NT2/D1 (cell line): Measurements from ENCODE around the gene FAM3D.
"Not testable (repeated sequence)": the region's sequence is repeated elsewhere in the genome, so short reads cannot be mapped to it uniquely, and the experiment has no call there.

Experiments
- DNase-seq: peaks from one replicate; pipeline ENCODE4 v3.0.0-alpha.2; 2011; ENCODE audit warnings: low read depth, low spot score
- H3K27me3 ChIP-seq: 2 replicates; pipeline ENCODE4 v1.6.0; 2011; ENCODE audit warnings: mild to moderate bottlenecking; ENCODE audit not compliant: insufficient read length, insufficient read depth
- H3K36me3 ChIP-seq: 2 replicates; pipeline ENCODE4 v1.6.1; 2011; ENCODE audit warnings: mild to moderate bottlenecking, low read length, mixed read lengths; ENCODE audit not compliant: insufficient read depth, insufficient read length
- H3K4me1 ChIP-seq: 2 replicates; pipeline ENCODE4 v1.5.1; 2011; ENCODE audit not compliant: insufficient read depth, insufficient read length
- H3K4me3 ChIP-seq: 2 replicates; pipeline ENCODE4 v1.5.1; 2011; ENCODE audit warnings: low read depth; ENCODE audit not compliant: insufficient read length
- H3K9ac ChIP-seq: 2 replicates; pipeline ENCODE4 v1.6.0; 2011; ENCODE audit warnings: low read depth; ENCODE audit not compliant: insufficient read length
- H3K9me3 ChIP-seq: 2 replicates; pipeline ENCODE4 v1.5.1; 2011; ENCODE audit warnings: mild to moderate bottlenecking, low read length; ENCODE audit not compliant: insufficient read depth
- SUZ12 ChIP-seq: IDR thresholded peaks from 2 replicates; pipeline ENCODE4 v1.6.1; 2011; ENCODE audit not compliant: insufficient read length, insufficient read depth; ENCODE audit errors: extremely low read depth
- YY1 ChIP-seq: IDR thresholded peaks from 2 replicates; pipeline ENCODE4 v1.6.1; 2011; ENCODE audit not compliant: insufficient read length, insufficient read depth
- ZNF274 ChIP-seq: IDR thresholded peaks from 2 replicates; pipeline ENCODE4 v1.6.1; 2011; ENCODE audit warnings: mild to moderate bottlenecking, low read depth, low read length

Gene FAM3D

DNA sequence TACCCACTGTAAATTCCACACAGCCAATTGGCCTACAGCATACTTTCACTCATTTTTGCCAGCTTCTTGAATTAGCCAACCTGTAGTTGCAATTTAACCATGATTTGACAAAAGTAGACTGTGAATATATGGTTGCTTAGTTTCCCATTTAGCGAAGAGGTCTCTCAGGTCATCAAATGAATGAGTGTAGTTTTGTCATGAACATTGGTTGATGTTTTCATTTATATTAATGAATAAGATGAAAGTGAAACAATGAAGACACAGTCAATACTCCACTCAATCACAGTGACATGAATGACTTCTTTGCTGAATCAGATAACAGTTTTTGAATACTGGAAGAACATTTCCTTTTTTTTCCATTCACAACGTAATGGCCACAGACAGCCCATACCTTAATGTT is 15.3 kb upstream of the FAM3D start:
- H3K9ac ChIP-seq: no peak overlapping the region
- no peak for DNase-seq
- H3K4me1 ChIP-seq: peaks cover 3% of the 10 kb centered on the region
- no peaks in the 10 kb centered on the region for H3K36me3 ChIP-seq
- no peak overlapping the region for H3K4me3 ChIP-seq
- no peaks in the 10 kb centered on the region for H3K27me3 ChIP-seq
- H3K9me3 ChIP-seq: peaks cover 3% of the 10 kb centered on the region; the same call in 1 of the 2 replicates
- TF ChIP-seq YY1 (no peak), ZNF274 (no peak), SUZ12 (no peak)

DNA sequence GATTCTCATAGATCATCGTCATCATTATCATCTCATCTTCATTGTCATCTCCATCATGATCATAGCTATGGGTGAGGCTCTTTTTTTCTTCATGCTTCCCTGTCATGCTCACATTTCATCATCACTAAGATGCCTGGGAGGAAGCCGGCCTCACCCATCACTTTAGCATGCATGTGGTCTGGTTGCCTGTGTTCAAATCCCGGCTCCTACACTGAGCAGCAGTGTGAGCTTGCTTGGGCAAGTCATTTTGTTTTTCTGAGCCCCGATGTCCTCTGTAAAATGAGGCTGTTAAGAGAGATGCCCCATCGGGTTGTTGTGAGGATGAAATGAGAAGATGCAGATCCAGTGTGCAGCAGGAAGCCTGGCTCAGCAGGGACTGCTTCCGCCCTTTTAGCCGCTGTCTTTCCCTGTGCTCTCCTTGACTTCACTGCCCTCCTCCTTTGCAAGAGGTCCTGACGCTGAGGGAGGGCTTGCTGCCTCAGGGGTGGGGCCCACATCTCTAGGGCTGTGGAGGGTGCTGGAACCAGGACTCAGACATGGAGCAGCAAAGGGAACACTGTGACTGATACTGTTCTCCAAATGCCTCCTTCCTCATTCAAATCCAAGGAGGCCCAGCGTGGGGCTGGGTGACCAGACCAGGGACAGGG is 14.4 kb upstream of the FAM3D start:
- no peak for TF ChIP-seq YY1
- no peak for TF ChIP-seq ZNF274
- TF ChIP-seq SUZ12: no peak
- Histone ChIP-seq H3K9ac (no peak overlapping the region), H3K36me3 (no peaks in the 10 kb centered on the region), H3K4me3 (no peak overlapping the region), H3K27me3 (no peaks in the 10 kb centered on the region), H3K4me1 (peaks cover 3% of the 10 kb centered on the region), H3K9me3 (no peaks in the 10 kb centered on the region; the same call in 1 of the 2 replicates)
- no peak for DNase-seq

DNA sequence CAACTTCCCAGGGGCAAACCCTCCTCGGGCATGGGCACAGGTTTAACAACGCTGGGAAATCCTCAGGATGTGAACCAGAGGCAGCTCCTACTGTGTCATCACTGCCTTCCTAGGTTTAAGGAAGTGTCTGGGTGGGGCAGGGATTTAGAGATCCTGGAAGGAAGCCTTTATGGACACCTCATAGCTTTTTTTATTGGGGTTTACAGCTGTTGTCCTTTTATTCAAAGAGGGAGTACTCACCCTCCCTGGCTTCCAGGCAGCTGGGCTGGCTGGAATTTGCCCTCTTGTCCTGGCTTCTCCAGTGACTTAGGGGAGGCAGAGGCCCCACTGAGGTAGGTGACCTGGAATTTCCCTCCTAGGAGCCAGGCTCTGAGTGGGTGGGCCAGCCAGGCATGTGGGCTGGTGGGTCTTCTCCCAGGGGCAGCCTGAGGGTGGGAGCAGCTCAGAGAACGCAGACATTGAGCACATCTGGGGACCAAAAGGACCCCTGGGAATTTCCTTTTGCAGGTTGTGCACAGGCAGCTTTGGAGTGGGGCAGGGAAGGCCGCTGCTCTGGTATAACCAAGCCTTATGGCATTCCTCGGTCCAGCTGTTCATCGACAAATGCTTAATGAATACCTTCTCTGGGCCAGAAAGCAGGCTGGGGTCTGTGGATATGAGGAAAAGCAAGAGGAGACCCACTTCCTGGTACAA is 13.5 kb upstream of the FAM3D start:
- Histone ChIP-seq H3K27me3 (no peaks in the 10 kb centered on the region), H3K9ac (no peak overlapping the region), H3K4me3 (no peak overlapping the region), H3K9me3 (no peaks in the 10 kb centered on the region), H3K36me3 (no peaks in the 10 kb centered on the region), H3K4me1 (peaks cover 3% of the 10 kb centered on the region)
- no peak for DNase-seq
- TF ChIP-seq SUZ12 (no peak), ZNF274 (no peak), YY1 (no peak)

DNA sequence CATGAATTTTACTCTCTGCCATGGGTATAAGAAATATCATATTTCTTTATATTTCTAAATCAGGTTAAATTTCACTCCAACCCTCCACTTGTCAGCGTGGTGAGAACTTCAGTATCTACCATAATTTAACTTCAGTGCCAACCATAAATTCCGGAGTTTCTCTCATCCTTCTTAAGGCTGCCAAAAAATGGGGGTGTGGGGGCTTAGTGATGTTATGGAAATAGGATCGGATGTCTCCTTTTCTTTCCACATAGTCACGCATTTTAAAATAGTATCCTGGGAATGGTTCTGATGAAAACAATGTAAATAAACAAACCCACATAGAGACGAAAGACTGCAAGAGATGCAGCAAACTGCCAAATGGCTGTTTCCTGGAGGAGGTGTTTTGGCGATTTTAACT is 12.9 kb upstream of the FAM3D start:
- no peaks in the 10 kb centered on the region for H3K9me3 ChIP-seq
- DNase-seq: no peak
- no peak for TF ChIP-seq SUZ12
- no peak for TF ChIP-seq YY1
- TF ChIP-seq ZNF274: no peak
- no peak overlapping the region for H3K9ac ChIP-seq
- H3K36me3 ChIP-seq: no peaks in the 10 kb centered on the region
- H3K27me3 ChIP-seq: no peaks in the 10 kb centered on the region
- peaks cover 3% of the 10 kb centered on the region for H3K4me1 ChIP-seq
- no peak overlapping the region for H3K4me3 ChIP-seq

DNA sequence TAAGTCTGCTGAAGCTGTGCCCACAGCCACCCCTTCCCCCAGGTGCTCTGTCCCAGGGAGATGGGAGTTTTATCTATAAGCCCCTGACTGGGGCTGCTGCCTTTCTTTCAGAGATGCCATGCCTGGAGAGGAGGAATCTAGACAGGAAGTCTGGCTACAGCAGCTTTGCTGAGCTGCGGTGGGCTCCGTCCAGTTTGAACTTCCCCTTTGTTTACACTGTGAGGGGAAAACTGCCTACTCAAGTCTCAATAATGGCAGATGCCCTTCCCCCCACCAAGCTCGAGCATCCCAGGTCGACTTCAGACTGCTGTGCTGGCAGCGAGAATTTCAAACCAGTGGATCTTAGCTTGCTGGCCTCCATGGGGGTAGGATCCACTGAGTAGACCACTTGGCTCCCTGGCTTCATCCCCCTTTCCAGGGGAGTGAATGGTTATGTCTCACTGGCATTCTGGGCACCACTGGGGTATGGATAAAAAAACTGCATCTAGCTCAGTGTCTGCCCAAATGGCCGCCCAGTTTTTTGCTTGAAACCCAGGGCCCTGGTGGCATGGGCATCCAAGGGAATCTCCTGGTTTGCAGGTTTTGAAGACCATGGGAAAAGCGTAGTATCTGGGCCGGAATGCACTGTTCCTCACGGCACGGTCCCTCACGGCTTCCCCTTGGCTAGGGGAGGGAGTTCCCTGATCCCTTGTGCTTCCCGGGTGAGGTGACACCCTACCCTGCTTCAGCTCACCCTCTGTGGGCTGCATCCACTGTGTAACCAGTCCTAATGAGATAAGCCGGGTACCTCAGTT is 11.8 kb upstream of the FAM3D start:
- not testable (repeated sequence) for H3K36me3 ChIP-seq, DNase-seq, H3K9me3 ChIP-seq, H3K27me3 ChIP-seq, H3K4me3 ChIP-seq, H3K4me1 ChIP-seq, H3K9ac ChIP-seq

DNA sequence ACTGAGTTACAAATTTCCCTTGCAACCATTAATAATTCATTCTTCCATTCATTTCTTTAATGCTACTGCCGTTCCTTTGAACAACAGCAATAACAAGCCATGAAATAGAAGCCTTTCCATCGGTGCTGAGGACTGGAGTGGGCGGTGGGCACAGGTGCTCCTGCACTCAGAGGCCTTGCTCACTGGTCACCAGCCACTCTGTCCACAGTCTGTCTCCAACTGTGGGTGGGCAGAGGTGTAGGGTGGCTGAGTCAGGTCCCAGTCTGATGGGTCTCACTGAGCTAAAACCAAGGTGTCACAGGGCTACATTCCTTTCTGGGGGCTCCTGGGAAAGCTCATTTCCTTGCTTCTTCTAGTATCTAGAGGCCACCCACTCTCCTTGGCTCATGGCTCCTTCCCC is 6.3 kb upstream of the FAM3D start:
- TF ChIP-seq SUZ12: no peak

DNA sequence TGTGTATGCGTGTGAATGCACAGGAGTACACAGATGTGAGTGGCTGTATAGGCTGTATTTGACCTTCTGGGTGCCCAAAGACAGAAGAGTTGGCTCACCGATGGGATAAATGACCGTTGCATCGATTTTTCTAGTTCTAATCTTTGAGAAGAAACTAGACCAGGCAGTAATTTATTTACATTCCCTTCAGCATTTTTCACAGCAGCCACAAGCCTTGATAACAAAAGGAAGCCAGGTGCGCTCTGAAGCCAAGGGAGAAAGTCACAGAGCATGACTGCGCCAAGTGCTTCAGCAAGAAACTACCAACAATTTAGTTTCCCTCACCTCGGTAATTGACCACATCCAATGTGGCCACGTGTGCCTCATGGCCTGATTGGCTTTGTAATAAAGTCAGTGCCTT is 5.9 kb upstream of the FAM3D start:
- Histone ChIP-seq H3K4me1 (no peaks in the 10 kb centered on the region), H3K9ac (no peak overlapping the region), H3K9me3 (no peaks in the 10 kb centered on the region), H3K36me3 (no peaks in the 10 kb centered on the region), H3K27me3 (no peaks in the 10 kb centered on the region), H3K4me3 (no peak overlapping the region)
- TF ChIP-seq SUZ12: no peak
- TF ChIP-seq ZNF274: no peak
- no peak for TF ChIP-seq YY1
- DNase-seq: no peak

More for the DNA sequence above, 6.3 kb upstream of the FAM3D start:
- no peak overlapping the region for H3K9ac ChIP-seq
- no peak for DNase-seq
- H3K4me3 ChIP-seq: no peak overlapping the region
- no peaks in the 10 kb centered on the region for H3K9me3 ChIP-seq
- H3K4me1 ChIP-seq: no peaks in the 10 kb centered on the region
- H3K36me3 ChIP-seq: no peaks in the 10 kb centered on the region
- H3K27me3 ChIP-seq: no peaks in the 10 kb centered on the region
